CD8-positive, alpha-beta memory T cell (primary cell): ENCODE results near the gene CHRNB4. TPM values are rescaled to one million over a fixed set of nuclear protein-coding genes. Genes with fewer than 3 reads are reported as not detected.

Experiments used
- CTCF ChIA-PET: fragments of 350-600 bp; sonication (Branson Sonifier 250); formaldehyde crosslinking; loops from one replicate; lab custom pipeline; 2021; ENCODE audit warnings: antibody characterized with exemption; lab: Charles Lee
- POLR2A ChIA-PET: fragments of 350-600 bp; sonication (Branson Sonifier 250); formaldehyde crosslinking; loops from one replicate; lab custom pipeline; 2021; ENCODE audit warnings: antibody characterized with exemption; lab: Charles Lee
- DNase-seq, 5 donors: peaks; one replicate each; pipeline versions ENCODE4 v3.0.0 to v3.0.0-alpha.2; 2020 to 2022; ENCODE audit warnings: mixed read lengths in 1 of 5
- H3K27ac ChIP-seq: one replicate; pipeline ENCODE4 v1.7.0; 2013; ENCODE audit warnings: low read depth, mild to moderate bottlenecking, low read length, moderate library complexity
- H3K27me3 ChIP-seq: 2 replicates; pipeline ENCODE4 v1.7.0; 2013; ENCODE audit warnings: low read length, mild to moderate bottlenecking; ENCODE audit not compliant: insufficient read depth, poor library complexity, severe bottlenecking
- H3K36me3 ChIP-seq: 2 replicates; pipeline ENCODE4 v1.7.0; 2013; ENCODE audit warnings: mild to moderate bottlenecking, low read length, moderate library complexity; ENCODE audit not compliant: insufficient read depth
- H3K4me1 ChIP-seq: 2 replicates; pipeline ENCODE4 v1.7.0; 2013; ENCODE audit warnings: mild to moderate bottlenecking, low read length, moderate library complexity; ENCODE audit not compliant: insufficient read depth
- H3K4me3 ChIP-seq: 2 replicates; pipeline ENCODE4 v1.7.0; 2013; ENCODE audit warnings: mild to moderate bottlenecking, low read length
- H3K9me3 ChIP-seq: 2 replicates; pipeline ENCODE4 v1.7.0; 2013; ENCODE audit warnings: mild to moderate bottlenecking, low read length
- H3K27ac Mint-ChIP-seq, 8 donors: one replicate each; pipeline ENCODE4 v1.8.0; 2020 to 2021; ENCODE audit warnings: mixed read lengths in 8 of 8, mild to moderate bottlenecking in 6 of 8, inconsistent platforms in 3 of 8, moderate library complexity in 3 of 8
- H3K27me3 Mint-ChIP-seq, 2 donors: one replicate each; pipeline ENCODE4 v1.8.0; 2020 to 2021; ENCODE audit warnings: mixed read lengths in 2 of 2, mild to moderate bottlenecking in 1 of 2, moderate library complexity in 1 of 2
- H3K36me3 Mint-ChIP-seq, 3 donors: one replicate each; pipeline ENCODE4 v1.8.0; 2020 to 2021; ENCODE audit warnings: mixed read lengths in 3 of 3, inconsistent platforms in 1 of 3, mild to moderate bottlenecking in 1 of 3
- H3K4me1 Mint-ChIP-seq, 3 donors: one replicate each; pipeline ENCODE4 v1.8.0; 2020 to 2021; ENCODE audit warnings: mixed read lengths in 3 of 3, inconsistent platforms in 1 of 3, mild to moderate bottlenecking in 1 of 3
- H3K4me3 Mint-ChIP-seq, 7 donors: one replicate each; pipeline ENCODE4 v1.8.0; 2020 to 2021; ENCODE audit warnings: mixed read lengths in 7 of 7, mild to moderate bottlenecking in 6 of 7, moderate library complexity in 4 of 7, inconsistent platforms in 2 of 7
- H3K9me3 Mint-ChIP-seq, 5 donors: one replicate each; pipeline ENCODE4 v1.8.0; 2020 to 2022; ENCODE audit warnings: mixed read lengths in 5 of 5, mild to moderate bottlenecking in 3 of 5, moderate library complexity in 2 of 5, inconsistent platforms in 1 of 5
- polyA plus RNA-seq: library from polyadenylated mRNA; unstranded; fragments of 300-500 nt; fragmentation: Illumina TruSeq; gene quantifications from one replicate; pipeline ENCODE4 v1.2.3, GENCODE V29; 2021
- total RNA-seq, 2 experiments: library from RNA; stranded (reverse); gene quantifications; one replicate each; pipeline ENCODE4 v1.2.3, GENCODE V29; 2021

The CHRNB4 gene
- total and polyA plus RNA-seq, 3 experiments from 2014 or later, result not detected

- POLR2A ChIA-PET, result no interaction called here
- H3K27me3 ChIP-seq, result peaks cover 3% of the 10 kb centered on the region
- no peaks in the 10 kb centered on the region for H3K4me1 Mint-ChIP-seq
- no peak for DNase-seq
- peaks cover 0 to 2% (median 0%) of the 10 kb centered on the region in 3 donors for H3K36me3 Mint-ChIP-seq
- H3K4me1 ChIP-seq, result no peaks in the 10 kb centered on the region
- H3K9me3 Mint-ChIP-seq, result no peaks in the 10 kb centered on the region
- CTCF ChIA-PET, result no interaction called here
- no peak overlapping the region for H3K4me3 Mint-ChIP-seq
- H3K27ac Mint-ChIP-seq, result no peak overlapping the region
- no peak overlapping the region for H3K27ac ChIP-seq
- H3K27me3 Mint-ChIP-seq, result peaks cover 32 to 44% of the 10 kb centered on the region in 2 donors
- no peaks in the 10 kb centered on the region for H3K36me3 ChIP-seq
- no peak overlapping the region for H3K4me3 ChIP-seq
- no peaks in the 10 kb centered on the region for H3K9me3 ChIP-seq
These were observed 13.7 kb downstream of the CHRNB4 start for GRCh38 chr15:78627348-78627747.

- POLR2A ChIA-PET, result no interaction called here
- CTCF ChIA-PET, result no interaction called here
- Histone ChIP-seq H3K4me3 (no peak overlapping the region), H3K4me1 (no peaks in the 10 kb centered on the region), H3K27me3 (peaks cover 8% of the 10 kb centered on the region), H3K36me3 (no peaks in the 10 kb centered on the region), H3K27ac (no peak overlapping the region), H3K9me3 (no peaks in the 10 kb centered on the region)
- peaks cover 36 to 53% of the 10 kb centered on the region in 2 donors for H3K27me3 Mint-ChIP-seq
- H3K4me3 Mint-ChIP-seq, result no peak overlapping the region
- H3K9me3 Mint-ChIP-seq, result no peaks in the 10 kb centered on the region
- no peak for DNase-seq
- peaks cover 0 to 4% (median 0%) of the 10 kb centered on the region in 3 donors for H3K4me1 Mint-ChIP-seq
- no peak overlapping the region for H3K27ac Mint-ChIP-seq
- peaks cover 0 to 2% (median 0%) of the 10 kb centered on the region in 3 donors for H3K36me3 Mint-ChIP-seq
These were observed 14.5 kb downstream of the CHRNB4 start for GRCh38 chr15:78626381-78626995.

- ChIA-PET CTCF (no interaction called here), POLR2A (no interaction called here)
- Histone ChIP-seq H3K36me3 (no peaks in the 10 kb centered on the region), H3K27me3 (peaks cover 8% of the 10 kb centered on the region), H3K27ac (no peak overlapping the region), H3K4me3 (no peak overlapping the region), H3K9me3 (no peaks in the 10 kb centered on the region), H3K4me1 (no peaks in the 10 kb centered on the region)
- H3K27ac Mint-ChIP-seq, result no peak overlapping the region
- H3K36me3 Mint-ChIP-seq, result peaks cover 0 to 2% (median 0%) of the 10 kb centered on the region in 3 donors
- DNase-seq, result no peak
- H3K27me3 Mint-ChIP-seq, result peaks cover 41 to 58% of the 10 kb centered on the region in 2 donors
- no peaks in the 10 kb centered on the region for H3K9me3 Mint-ChIP-seq
- peaks cover 0 to 7% (median 0%) of the 10 kb centered on the region in 3 donors for H3K4me1 Mint-ChIP-seq
- H3K4me3 Mint-ChIP-seq, result no peak overlapping the region
These were observed 15.3 kb downstream of the CHRNB4 start for GRCh38 chr15:78625606-78626280.

GRCh38 chr15:78624651-78625590 is 16.1 kb downstream of the CHRNB4 start:
- ChIA-PET CTCF (interaction anchor here (1.4 kb wide), 1 partner anchor 559 kb away, joined by 4 read pairs; no protein-coding TSS in a partner anchor), POLR2A (no interaction called here)
- no peaks in the 10 kb centered on the region for H3K36me3 ChIP-seq

GRCh38 chr15:78623786-78624497 is 17.1 kb downstream of the CHRNB4 start:
- Histone ChIP-seq H3K9me3 (no peaks in the 10 kb centered on the region), H3K4me1 (no peaks in the 10 kb centered on the region), H3K36me3 (no peaks in the 10 kb centered on the region), H3K27ac (no peak overlapping the region), H3K27me3 (peaks cover 14% of the 10 kb centered on the region), H3K4me3 (no peak overlapping the region)
- ChIA-PET CTCF (interaction anchor here (1.4 kb wide), 1 partner anchor 560 kb away, joined by 4 read pairs; no protein-coding TSS in a partner anchor), POLR2A (no interaction called here)
- Mint-ChIP-seq H3K36me3 (peaks cover 0 to 2% (median 0%) of the 10 kb centered on the region in 3 donors), H3K4me3 (no peak overlapping the region), H3K27ac (no peak overlapping the region), H3K9me3 (no peaks in the 10 kb centered on the region), H3K27me3 (peaks cover 47 to 64% of the 10 kb centered on the region in 2 donors), H3K4me1 (peaks cover 0 to 11% (median 0%) of the 10 kb centered on the region in 3 donors)
- no peak for DNase-seq

More at GRCh38 chr15:78624651-78625590, 16.1 kb downstream of the CHRNB4 start:
- Mint-ChIP-seq H3K9me3 (no peaks in the 10 kb centered on the region), H3K36me3 (peaks cover 0 to 2% (median 0%) of the 10 kb centered on the region in 3 donors), H3K4me3 (no peak overlapping the region), H3K27ac (no peak overlapping the region), H3K27me3 (peaks cover 41 to 60% of the 10 kb centered on the region in 2 donors), H3K4me1 (peaks cover 0 to 7% (median 0%) of the 10 kb centered on the region in 3 donors)
- Histone ChIP-seq H3K27ac (no peak overlapping the region), H3K27me3 (peaks cover 8% of the 10 kb centered on the region), H3K9me3 (no peaks in the 10 kb centered on the region), H3K4me1 (no peaks in the 10 kb centered on the region), H3K4me3 (no peak overlapping the region)
- no peak for DNase-seq

- no peaks in the 10 kb centered on the region for H3K4me1 ChIP-seq
- no peak overlapping the region for H3K4me3 Mint-ChIP-seq
- POLR2A ChIA-PET, result no interaction called here
- peaks cover 0 to 16% (median 4%) of the 10 kb centered on the region in 3 donors for H3K4me1 Mint-ChIP-seq
- H3K27ac ChIP-seq, result no peak overlapping the region
- peaks cover 0 to 2% (median 0%) of the 10 kb centered on the region in 3 donors for H3K36me3 Mint-ChIP-seq
- no peaks in the 10 kb centered on the region for H3K9me3 Mint-ChIP-seq
- no peak overlapping the region for H3K4me3 ChIP-seq
- peaks cover 16% of the 10 kb centered on the region for H3K27me3 ChIP-seq
- no peak overlapping the region for H3K27ac Mint-ChIP-seq
- no peaks in the 10 kb centered on the region for H3K9me3 ChIP-seq
- peaks cover 50 to 61% of the 10 kb centered on the region in 2 donors for H3K27me3 Mint-ChIP-seq
- CTCF ChIA-PET, result interaction anchor here (1.8 kb wide), 1 partner anchor 88 kb away, joined by 10 read pairs; no protein-coding TSS in a partner anchor
- no peaks in the 10 kb centered on the region for H3K36me3 ChIP-seq
- DNase-seq, result no peak
These were observed 19.1 kb downstream of the CHRNB4 start for GRCh38 chr15:78621810-78622402.
